NOMO-1 treated with DMSO at 0.1 percent for 48 hours (cell line): ENCODE data around the gene FCHSD2.

Source experiments
- DNase-seq: peaks from one replicate; lab custom pipeline; 2025; ENCODE audit not compliant: unreplicated experiment; lab: John Stamatoyannopoulos, UW

FCHSD2 gene

GRCh38 chr11:72826942-72827480 lies 315.1 kb downstream of the FCHSD2 start:
- no peak for DNase-seq

- DNase-seq: no peak
Observed at GRCh38 chr11:72826191-72826941, 315.8 kb downstream of the FCHSD2 start.

GRCh38 chr11:72825661-72826060 lies 316.5 kb downstream of the FCHSD2 start:
- DNase-seq: no peak

GRCh38 chr11:72824811-72825505 lies 317.2 kb downstream of the FCHSD2 start:
- DNase-seq: no peak

GRCh38 chr11:72824020-72824419 lies 318.1 kb downstream of the FCHSD2 start:
- DNase-seq: no peak

- DNase-seq: no peak
Observed at GRCh38 chr11:72823105-72823804, 318.9 kb downstream of the FCHSD2 start.

GRCh38 chr11:72821920-72822799 lies 320.0 kb downstream of the FCHSD2 start:
- DNase-seq: no peak

GRCh38 chr11:72821221-72821919 lies 320.7 kb downstream of the FCHSD2 start:
- no peak for DNase-seq

- DNase-seq: no peak
Observed at GRCh38 chr11:72820439-72821139, 321.5 kb downstream of the FCHSD2 start.

GRCh38 chr11:72818971-72819370 lies 323.1 kb downstream of the FCHSD2 start:
- DNase-seq: no peak

- DNase-seq: no peak
Observed at GRCh38 chr11:72817966-72818365, 324.2 kb downstream of the FCHSD2 start.

- no peak for DNase-seq
Observed at GRCh38 chr11:72816404-72816990, 325.6 kb downstream of the FCHSD2 start.

- no peak for DNase-seq
Observed at GRCh38 chr11:72815110-72815618, 327.0 kb downstream of the FCHSD2 start.

GRCh38 chr11:72814286-72815109 lies 327.6 kb downstream of the FCHSD2 start, which contains the start of gene ATG16L2:
TSS of gene ATG16L2 (plus strand) at chr11:72814411. CDS start at chr11:72814446, 35 bp downstream.
- DNase-seq: peak; percentile 77

GRCh38 chr11:72813740-72814285 lies 328.3 kb downstream of the FCHSD2 start:
- DNase-seq: peak; percentile 76

GRCh38 chr11:72812967-72813739 lies 329.0 kb downstream of the FCHSD2 start:
- peak; percentile 76 for DNase-seq

GRCh38 chr11:72812604-72812966 lies 329.5 kb downstream of the FCHSD2 start:
- peak; percentile 73 for DNase-seq
